Erythroblast (primary cell): ENCODE data around the gene KIF25.

Experiments
- GATA1 ChIP-seq: IDR thresholded peaks from 2 replicates; pipeline ENCODE4 v1.6.1; 2011; ENCODE audit warnings: low read depth, mild to moderate bottlenecking, control low read depth, low read length, moderate library complexity
- POLR2A ChIP-seq: IDR thresholded peaks from 2 replicates; pipeline ENCODE4 v1.6.1; 2011; ENCODE audit warnings: mild to moderate bottlenecking, low read length

DNA sequence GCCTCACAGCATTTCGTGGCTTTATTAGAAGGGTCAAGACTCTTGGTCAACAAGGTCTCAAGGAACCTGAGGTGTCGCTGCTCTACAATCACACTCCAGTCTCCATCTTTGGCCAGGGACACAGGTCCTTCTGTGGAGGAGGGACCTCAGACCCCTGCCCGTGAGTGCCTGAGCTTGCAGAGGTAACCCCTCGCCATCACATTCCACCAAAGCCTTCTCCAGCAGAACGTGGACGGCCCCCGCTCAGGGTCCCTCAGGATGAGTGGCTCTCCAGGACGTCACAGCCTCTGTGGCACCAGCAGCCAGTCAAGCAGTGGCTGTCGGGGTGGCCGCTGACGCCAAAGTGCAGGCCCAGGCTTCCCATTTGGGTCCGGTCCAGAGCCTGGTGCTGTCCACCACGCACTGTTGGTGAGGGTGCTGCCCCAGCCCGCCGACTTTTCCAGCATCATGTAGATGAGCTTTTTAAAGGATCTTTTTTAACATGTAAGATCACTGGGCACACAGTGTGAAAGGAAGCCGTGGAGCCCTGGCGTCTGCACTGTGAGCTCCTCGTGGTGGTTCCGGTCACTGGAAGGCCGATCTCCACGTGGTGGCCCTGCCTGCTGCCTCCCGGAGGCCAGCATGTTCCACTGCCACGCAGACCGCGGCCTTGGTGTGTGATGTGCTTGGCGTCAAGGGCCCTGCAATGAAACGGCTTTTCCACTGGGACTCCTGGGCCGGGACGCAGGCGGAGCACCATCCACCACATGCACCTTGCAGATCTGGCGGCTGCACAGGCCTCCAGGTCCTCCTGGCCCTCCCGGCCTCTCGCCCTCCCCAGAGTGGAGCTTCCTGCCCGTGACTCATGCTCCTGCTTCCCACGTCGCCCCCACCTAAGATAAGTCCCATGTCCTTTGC lies 8.3 kb upstream of the KIF25 start:
- TF ChIP-seq POLR2A (no peak), GATA1 (no peak)
